Heart right ventricle (tissue), 16 donors: Measurements from ENCODE around the gene VDAC2. TPM values are rescaled to one million over a fixed set of nuclear protein-coding genes. Genes with fewer than 3 reads are reported as not detected.

Source experiments
- ATAC-seq, 8 donors: fragments of 200-7000 bp; cut with Tn5 transposase; one replicate each; pipeline ENCODE4 v1.9.1; 2020; ENCODE audit warnings: mild to moderate bottlenecking in 8 of 8, moderate library complexity in 8 of 8, moderate number of reproducible peaks in 1 of 8
- DNase-seq, 2 donors: peaks; one replicate each; pipeline ENCODE4 v3.0.0-alpha.2; 2020
- H3K27ac ChIP-seq, 10 donors: fragments of 200-600 bp; sonication (generic) in 2 of 10; one replicate each; pipeline versions ENCODE4 v1.5.0 to v1.8.0; 2020 to 2022; ENCODE audit warnings: mild to moderate bottlenecking in 3 of 10
- H3K27me3 ChIP-seq, 7 donors: fragments of 200-600 bp; one replicate each; pipeline ENCODE4 v1.8.0; 2021 to 2022; ENCODE audit warnings: mild to moderate bottlenecking in 2 of 7
- H3K36me3 ChIP-seq, 9 donors: fragments of 200-600 bp; sonication (generic) in 1 of 9; one replicate each; pipeline versions ENCODE4 v1.5.0 to v1.8.0; 2020 to 2022; ENCODE audit warnings: mild to moderate bottlenecking in 2 of 9
- H3K4me1 ChIP-seq, 9 donors: fragments of 200-600 bp; sonication (generic) in 1 of 9; one replicate each; pipeline versions ENCODE4 v1.5.0 to v1.8.0; 2020 to 2022; ENCODE audit warnings: mild to moderate bottlenecking in 4 of 9
- H3K4me3 ChIP-seq, 10 donors: fragments of 200-600 bp; sonication (generic) in 2 of 10; one replicate each; pipeline versions ENCODE4 v1.5.0 to v1.8.0; 2020 to 2022; ENCODE audit warnings: mild to moderate bottlenecking in 7 of 10, moderate library complexity in 2 of 10
- H3K9me3 ChIP-seq, 11 donors: fragments of 200-600 bp in 10 of 11; sonication (generic) in 2 of 11; one replicate each; pipeline versions ENCODE4 v1.5.0 to v1.8.0; 2013 to 2022; ENCODE audit warnings: mild to moderate bottlenecking in 2 of 11, control low read depth in 1 of 11, moderate library complexity in 1 of 11
- CTCF ChIP-seq, 9 donors: fragments of 200-600 bp; sonication (generic) in 2 of 9; IDR thresholded peaks; one replicate each; pipeline versions ENCODE4 v1.5.0 to v1.8.0; 2021 to 2022; ENCODE audit warnings: antibody characterized with exemption in 9 of 9, mild to moderate bottlenecking in 5 of 9, moderate library complexity in 1 of 9
- WGBS, 2 donors: extraction: QIAGEN DNeasy Blood & Tissue Kit; methylation state at CpG; one replicate each; pipeline ENCODE4 v1.1.7; 2013; ENCODE audit warnings: inconsistent platforms in 1 of 2; 5-methylcytosine and 5-hydroxymethylcytosine counted together
- intact Hi-C, 10 donors: fragments of 100-400 bp; cut with DNase I; formaldehyde crosslinking; loops; one replicate each; pipeline versions ENCODE4 v1.11.1 to v1.14.2; 2022
- polyA plus RNA-seq, 2 donors: library from polyadenylated mRNA; stranded (reverse); fragments of 200-250 nt; gene quantifications; one replicate each; pipeline ENCODE4 v1.2.3, GENCODE V29; 2013
- total RNA-seq, 10 donors: library from RNA; stranded (reverse); fragmentation: NEBNext Ultra II Directional in 3 of 10; extraction: Animal tissue kit (Norgen Biotek cat#: 25700) in 3 of 10; gene quantifications; one replicate each; pipeline versions ENCODE4 v1.2.1 to v1.2.4, GENCODE V29; 2021 to 2023
- donor health status: Arrhythmogenic right ventricular cardiomyopathy.
- donor health status: ischemic (EF 13 %, LVEDD 7.1; RV severe dilation, severe dysfunction).
- donor health status: healthy with polysubstance abuse.
- donor health status: DM: no; HTN: yes; CAD: no.
- donor health status: DM: no; HTN: no; CAD: no.
- donor health status: ischemic (EF 25% LVEDD 6.9; RV normal size, moderate dysfunction).
- donor health status: ischemic (EF 25% LVEDD 5.7; RV mildly dilated, moderate dysfunction).
- donor health status: healthy.
- donor health status: DM: yes; HTN: yes; CAD: no.
- donor health status: Ischemic cardiomyopathy.
- donor health status: ischemic (EF 35%, LVEDD 5.7; RV mildly dilated, moderate dysfunction).
- donor health status: nonischemic (EF 11% LVEDD 7.7; RV severe dilation, severe dysfunction).
- donor health status: DM: yes; HTN: yes; CAD: no.
- donor health status: PGD.
- donor health status: ischemic (EF 29% LVEDD 5.4; RV normal size, mild dysfunction).
- donor health status: nonischemic (EF 23%, LVEDD 6.1; RV moderate dilation, normal function).

Gene VDAC2
- total and polyA plus RNA-seq, 12 donors = 193 to 606 (median 484) TPM

- Histone ChIP-seq H3K27ac (no peak overlapping the region), H3K9me3 (peaks cover 0 to 7% (median 0%) of the 10 kb centered on the region in 11 donors), H3K27me3 (no peaks in the 10 kb centered on the region), H3K4me1 (peaks cover 0 to 18% (median 13%) of the 10 kb centered on the region in 9 donors), H3K36me3 (no peaks in the 10 kb centered on the region), H3K4me3 (no peak overlapping the region)
- WGBS, 2 donors = 89 to 90% methylated on average over 11 of the region's 11 CpGs
- TF ChIP-seq CTCF (IDR thresholded peaks at IDR 0.05) = no peak
- no peak for DNase-seq
- no peak for ATAC-seq
- intact Hi-C loops = loop anchor here in 7 of 10 donors (5.0 to 10.0 kb wide), 8 partner anchors 142 to 997 kb away; partner anchors contain the start of gene KAT6B (in 1 of the 7)
These were observed 28.6 kb downstream of the VDAC2 start for GRCh38 chr10:75239096-75239790.

GRCh38 chr10:75240329-75241076 lies 29.9 kb downstream of the VDAC2 start:
- no peak for DNase-seq
- no peak overlapping the region for H3K4me3 ChIP-seq
- peaks cover 0 to 9% (median under 1%) of the 10 kb centered on the region in 9 donors for H3K4me1 ChIP-seq
- H3K9me3 ChIP-seq = peaks cover 0 to 8% (median 0%) of the 10 kb centered on the region in 11 donors
- no peak overlapping the region for H3K27ac ChIP-seq
- no peak for ATAC-seq
- no peaks in the 10 kb centered on the region for H3K27me3 ChIP-seq
- no peaks in the 10 kb centered on the region for H3K36me3 ChIP-seq
- intact Hi-C loops = no loop called here
- no peak for TF ChIP-seq CTCF (IDR thresholded peaks at IDR 0.05)
- WGBS, 2 donors = 90 to 91% methylated on average over 12 of the region's 12 CpGs

- intact Hi-C loops = no loop called here
- ATAC-seq = no peak
These were observed 32.8 kb downstream of the VDAC2 start for GRCh38 chr10:75243426-75243825.

More at GRCh38 chr10:75243426-75243825, 32.8 kb downstream of the VDAC2 start:
- Histone ChIP-seq H3K36me3 (no peaks in the 10 kb centered on the region), H3K9me3 (peaks cover 0 to 8% (median 0%) of the 10 kb centered on the region in 11 donors), H3K27ac (no peak overlapping the region), H3K27me3 (no peaks in the 10 kb centered on the region), H3K4me3 (no peak overlapping the region), H3K4me1 (no peaks in the 10 kb centered on the region)
- no peak for TF ChIP-seq CTCF (IDR thresholded peaks at IDR 0.05)
- no peak for DNase-seq
- 80 to 82% methylated on average over 10 of the region's 10 CpGs for WGBS, 2 donors
